AG08396 (cell line): ENCODE measurements around the gene CELSR1.

Source experiments
- DNase-seq: peaks from one replicate; pipeline ENCODE4 v3.0.0; 2012; ENCODE audit warnings: low spot score, mixed read lengths

Gene CELSR1

DNA sequence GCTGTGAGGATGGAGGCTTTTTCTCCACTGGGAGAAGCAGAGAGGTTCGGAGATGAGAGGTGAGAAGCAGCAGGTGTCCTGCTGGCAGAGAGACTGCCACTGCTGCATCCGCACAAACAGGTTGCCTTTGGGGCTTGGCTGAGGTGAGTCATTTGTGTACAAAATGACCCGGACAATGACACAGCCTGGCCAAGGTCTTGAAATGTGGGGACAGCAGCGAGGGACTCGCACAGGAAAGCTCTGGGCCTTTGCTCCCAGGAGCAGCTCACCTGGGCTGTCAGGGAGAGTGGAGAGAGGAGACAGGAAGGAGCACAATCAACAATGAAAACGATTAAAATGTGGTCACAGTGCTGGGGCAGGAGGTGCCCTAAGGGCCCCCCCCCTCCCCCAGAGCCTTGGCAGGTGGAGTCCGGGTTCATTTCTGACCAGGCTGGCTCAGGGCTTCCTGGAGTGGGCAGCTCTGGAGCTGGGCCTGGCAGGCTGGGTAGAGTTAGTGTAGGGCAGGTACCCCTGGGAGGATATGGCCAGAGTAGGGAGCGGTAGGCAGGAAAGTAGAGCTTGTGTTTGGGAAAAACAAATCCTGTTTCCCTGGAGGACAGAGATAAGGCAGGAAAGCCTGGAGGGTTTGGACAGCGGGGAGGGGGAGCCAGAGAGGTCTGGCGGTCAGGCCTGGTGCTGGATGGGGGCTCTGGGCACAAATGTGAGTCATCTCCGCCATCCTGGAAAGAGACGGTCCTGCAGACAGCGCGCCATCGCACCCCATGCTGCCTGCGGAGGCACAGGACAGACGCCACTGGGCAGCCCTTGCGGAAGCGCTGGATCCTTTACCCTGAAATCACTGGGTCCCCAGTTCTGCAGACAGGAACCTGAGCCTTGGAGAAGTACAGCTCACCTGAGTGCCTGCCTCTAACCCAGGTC lies 37.8 kb upstream of the CELSR1 start:
- DNase-seq, result no peak

DNA sequence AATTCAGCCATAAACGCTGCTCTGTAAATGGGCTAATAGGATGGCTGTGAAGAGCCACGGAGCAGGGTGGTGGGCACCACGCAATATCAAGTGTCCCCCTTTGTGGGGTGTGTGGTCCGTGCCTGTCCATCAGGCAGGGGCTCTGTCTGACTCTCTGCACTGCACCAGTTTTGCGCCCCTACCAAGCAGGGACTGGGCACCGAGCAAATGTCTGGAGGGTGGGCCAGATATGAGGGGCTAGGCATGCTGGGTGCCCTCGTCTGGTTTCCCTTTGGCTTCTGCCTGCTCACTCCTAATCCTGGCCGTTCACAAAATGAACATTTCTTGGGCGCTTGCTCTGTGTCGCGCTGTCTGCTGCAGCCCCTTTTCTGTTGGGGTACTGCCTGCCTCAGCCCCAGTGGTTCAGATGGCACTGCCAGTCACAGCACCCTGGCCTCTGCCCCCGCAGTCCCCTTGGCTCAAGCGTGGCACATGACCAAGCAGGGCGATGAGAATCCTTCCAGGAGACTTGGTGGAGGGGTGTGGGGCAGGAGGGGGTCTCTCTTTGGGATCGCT lies 37.1 kb upstream of the CELSR1 start:
- no peak for DNase-seq

DNA sequence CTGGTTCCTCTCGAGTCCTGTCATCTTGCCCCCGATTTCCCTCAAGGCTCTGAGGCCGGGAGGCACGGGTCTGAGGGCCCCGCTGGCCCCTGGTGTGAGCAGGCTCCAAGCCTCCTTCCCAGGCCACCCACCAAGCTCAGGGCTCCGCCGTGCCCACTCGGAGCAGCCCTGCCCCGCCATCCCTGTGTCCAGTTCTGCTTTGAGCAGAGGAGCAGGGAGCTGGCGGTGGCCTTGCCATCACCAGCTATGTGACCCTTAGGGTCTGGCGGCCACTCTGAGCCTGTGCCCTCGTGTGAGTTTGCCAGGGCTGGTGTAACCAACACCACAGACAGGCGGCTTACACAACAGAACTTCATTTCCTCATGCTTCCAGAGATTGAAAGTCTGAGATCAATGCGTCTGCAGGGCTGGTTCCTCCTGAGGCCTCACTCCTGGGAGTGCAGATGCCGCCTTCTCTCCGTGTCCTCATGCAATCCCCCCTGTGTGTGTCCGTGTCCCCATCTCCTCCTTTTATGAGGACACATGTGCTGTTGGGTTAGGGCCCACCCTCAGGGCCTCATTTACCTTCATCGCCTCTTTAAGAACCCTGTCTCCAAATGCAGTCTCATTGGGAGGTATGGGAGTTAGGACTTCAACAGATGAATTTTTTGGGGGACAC lies 36.5 kb upstream of the CELSR1 start:
- no peak for DNase-seq

DNA sequence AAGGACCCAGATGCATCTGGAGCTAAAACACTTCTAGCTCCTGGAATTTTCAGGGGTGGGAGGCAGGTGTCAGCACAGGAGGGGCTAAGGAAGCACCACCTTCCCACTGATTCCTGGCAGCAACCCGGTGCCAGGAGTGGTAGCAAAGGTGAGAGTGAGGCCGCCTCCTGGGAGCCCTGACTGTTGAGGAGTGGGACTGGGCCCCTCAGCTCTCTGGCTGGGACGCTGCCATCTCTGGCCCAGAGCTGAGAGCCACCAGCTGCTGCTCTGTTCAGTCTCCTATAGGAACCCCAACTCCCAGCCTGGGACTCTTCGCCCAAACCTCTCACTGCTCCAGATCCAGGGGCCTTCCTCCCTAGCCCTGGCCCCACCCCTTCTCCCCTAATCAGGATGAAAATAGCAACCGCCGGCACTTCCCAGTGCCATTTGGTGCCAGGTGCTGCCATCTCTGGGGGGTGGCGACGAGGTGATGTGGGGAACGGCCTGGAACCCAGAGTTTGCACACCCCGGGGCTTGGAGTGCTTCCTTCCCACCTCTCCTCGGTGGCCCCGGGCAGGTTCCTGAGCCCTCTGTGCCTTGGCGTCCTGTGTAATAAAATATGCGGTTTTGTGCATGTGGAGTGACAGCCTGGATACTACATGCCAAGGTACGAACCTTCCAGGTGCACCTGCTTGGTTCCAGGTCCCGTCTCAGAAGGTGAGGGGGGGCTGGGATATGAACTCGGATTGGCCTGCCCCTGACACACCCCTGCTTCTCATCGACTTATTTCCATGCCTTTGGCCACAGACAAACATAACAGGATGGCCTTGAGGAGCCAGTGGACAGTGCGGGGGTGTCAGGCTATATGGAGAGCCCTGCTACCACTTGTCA lies 35.7 kb upstream of the CELSR1 start:
- no peak for DNase-seq

DNA sequence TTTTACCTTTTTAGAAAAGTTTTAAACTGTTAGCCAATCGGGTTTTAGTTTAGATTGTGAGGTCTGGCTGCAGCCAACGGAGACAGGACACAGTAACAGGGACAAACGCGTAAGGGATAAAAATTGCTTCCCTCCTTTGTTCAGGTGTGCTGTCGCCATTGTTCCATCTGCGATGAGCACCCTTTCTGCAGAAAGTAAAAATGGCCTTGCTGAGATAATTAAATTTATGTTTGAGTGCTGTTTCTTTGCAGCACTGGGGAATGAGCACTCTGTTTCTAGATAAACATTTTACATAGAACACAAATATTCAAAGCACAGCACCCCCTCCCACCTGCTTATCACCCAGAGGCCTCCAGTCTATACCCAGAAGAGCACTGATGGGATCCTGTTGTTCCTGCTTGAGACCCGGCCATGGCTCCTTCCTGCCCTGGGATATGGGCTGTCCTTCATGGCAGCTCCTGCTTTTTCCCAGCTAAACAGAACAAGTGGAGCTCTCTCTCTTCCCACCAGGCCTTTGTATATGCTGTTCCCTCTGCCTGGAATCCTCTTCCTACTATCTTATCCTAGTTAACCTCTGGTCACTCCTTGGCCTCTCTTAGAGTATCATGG lies 34.3 kb upstream of the CELSR1 start:
- DNase-seq, result no peak

DNA sequence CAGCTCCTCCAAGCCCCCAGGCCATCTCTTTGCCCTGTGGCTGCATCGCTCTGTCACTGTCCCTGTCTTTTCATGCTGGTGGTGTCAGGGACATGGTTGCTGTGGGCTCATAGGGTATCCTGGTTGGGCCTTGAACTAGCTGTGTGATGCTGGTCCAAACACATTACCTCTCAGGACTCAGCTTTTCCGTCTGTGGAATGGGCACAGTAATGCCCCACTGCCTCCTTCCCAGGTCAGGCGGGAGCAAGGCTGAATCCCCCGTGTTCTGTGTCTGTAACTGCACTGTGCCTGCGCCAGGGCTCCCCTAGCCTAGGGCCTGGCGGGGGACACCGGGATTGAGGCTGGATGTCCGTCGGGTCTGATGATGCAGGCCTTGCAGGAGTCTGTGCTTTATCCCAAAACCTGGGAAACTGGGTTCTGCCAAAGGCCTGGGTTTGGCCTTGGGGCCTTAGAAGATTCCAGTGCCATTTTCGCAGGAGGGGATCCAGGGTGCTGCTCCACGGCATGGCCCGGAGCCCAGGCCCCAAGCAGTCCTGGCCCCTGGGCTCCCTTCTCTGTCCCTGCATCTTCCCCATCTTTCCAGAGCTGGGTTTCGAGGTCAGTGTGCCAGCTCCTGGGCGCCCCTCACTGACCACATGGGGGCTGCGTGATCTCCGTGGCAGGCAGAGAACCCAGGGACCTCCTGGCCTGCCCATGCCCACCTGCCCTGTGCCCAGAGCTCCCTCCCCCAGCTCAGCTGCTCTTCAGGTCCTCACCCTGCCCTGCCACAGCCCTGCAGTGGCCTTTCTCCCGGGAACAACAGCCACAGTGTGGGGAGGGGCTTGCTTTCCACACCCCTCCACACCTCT lies 32.7 kb upstream of the CELSR1 start:
- no peak for DNase-seq

DNA sequence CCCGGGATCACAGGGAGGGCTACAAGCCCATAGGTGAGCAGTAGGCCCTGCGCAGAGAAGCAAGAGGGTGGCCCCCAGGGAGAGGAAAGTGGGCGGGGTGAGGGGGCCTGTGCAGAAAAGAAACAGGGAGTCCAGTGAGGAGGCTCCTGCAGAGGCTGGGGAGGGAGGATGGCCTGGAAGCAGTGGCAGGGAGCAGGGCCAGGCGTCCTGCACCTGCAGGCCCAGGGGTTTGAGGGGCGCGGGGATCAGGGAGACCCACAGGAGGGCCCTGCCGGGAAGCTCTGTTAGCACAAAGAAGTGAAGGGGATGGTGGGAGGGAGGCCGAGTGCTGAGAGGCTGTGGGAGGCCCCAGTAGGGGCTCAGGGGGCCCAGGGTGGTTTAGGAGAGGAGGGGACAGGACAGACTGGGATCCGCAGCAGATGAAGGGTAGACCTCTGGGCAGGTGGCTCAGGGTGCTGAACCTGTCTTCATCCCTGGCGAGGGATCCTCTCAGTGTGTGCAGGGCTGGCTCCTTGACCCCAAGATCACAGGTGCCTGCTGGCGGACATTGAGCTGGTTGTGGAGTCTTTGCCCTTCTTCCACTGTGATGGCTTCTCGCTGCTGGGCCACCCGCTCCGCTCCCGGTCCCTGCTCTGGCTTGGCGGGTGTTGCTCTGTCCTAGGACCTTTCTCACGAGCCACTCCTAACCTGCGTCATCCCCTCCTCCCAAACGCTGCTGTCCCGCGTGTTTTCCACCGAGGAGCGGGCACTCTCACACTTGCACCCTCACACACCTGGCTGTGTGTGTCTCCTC lies 31.8 kb upstream of the CELSR1 start:
- no peak for DNase-seq

DNA sequence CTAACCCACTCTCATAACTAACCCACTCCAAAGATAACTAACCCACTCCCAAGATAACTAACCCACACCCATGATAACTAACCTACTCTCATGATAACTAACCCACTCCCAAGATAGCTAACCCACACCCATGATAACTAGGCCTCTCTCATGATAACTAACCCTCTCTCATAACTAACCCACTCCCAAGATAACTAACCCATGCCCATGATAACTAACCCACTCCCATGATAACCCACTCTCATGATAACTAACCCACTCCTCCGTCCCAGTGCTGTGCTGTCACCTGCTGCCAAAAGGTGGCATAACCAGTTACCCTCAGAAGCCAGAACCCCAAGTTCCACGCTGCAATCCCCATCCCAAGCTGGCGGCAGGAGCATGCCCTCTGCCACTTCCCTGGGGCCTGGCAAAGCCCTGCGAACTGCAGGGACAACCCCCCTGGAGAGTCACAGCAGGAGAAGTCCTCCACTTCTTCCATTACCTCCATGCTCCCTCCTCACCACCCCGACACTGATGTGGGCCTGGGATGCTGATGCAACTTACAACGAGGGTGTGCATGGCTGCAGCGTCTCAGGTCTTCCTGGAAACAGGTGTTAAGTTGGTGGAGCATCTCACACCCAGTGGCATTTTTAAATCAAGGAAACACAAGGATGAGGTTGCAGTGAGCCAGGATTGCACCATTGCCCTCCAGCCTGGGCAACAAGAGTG lies 30.8 kb upstream of the CELSR1 start:
- no peak for DNase-seq

DNA sequence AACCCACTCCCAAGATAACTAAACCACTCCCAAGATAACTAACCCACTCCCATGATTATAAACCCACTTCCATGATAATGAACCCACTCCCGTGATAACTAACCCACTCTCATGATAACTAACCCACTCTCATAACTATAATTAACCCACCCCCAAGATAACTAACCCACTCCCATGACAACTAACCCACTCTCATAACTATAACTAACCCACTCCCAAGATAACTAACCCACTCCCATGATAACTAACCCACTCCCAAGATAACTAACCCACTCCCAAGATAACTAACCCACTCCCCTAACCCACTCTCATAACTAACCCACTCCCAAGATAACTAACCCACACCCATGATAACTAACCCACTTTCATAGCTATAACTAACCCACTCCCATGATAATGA lies 30.1 kb upstream of the CELSR1 start:
- no peak for DNase-seq

DNA sequence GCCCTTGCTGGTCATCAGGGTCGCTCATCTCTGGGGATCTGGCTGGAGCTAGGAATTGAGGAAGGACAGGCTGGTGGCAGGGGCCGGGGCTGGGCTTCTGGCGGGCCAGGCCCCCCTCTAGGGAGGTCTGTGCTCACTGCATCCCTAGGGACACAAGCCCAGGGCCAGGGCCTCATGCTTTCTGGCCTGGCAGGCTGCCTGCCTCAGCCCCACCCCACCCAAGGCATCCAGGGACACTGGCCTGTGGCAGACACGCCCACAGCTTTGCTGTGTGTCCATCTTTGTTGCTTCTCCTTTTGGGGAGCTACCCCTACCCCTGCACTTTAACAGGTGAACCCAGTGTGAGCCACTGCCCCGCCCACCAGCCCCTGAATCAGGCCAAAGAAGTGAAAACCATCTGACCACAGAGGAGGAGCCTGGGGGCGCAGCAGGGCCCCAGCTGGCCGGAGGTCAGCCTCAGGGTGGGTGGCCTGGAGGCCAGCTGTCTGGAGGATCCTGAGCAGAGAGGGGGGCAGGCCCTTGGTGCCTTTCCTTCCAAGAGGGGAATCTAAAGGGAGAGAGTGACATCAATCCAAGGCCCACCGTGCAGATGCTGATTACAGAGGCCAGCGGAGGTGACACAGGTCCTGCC lies 26.8 kb upstream of the CELSR1 start:
- DNase-seq, result no peak

DNA sequence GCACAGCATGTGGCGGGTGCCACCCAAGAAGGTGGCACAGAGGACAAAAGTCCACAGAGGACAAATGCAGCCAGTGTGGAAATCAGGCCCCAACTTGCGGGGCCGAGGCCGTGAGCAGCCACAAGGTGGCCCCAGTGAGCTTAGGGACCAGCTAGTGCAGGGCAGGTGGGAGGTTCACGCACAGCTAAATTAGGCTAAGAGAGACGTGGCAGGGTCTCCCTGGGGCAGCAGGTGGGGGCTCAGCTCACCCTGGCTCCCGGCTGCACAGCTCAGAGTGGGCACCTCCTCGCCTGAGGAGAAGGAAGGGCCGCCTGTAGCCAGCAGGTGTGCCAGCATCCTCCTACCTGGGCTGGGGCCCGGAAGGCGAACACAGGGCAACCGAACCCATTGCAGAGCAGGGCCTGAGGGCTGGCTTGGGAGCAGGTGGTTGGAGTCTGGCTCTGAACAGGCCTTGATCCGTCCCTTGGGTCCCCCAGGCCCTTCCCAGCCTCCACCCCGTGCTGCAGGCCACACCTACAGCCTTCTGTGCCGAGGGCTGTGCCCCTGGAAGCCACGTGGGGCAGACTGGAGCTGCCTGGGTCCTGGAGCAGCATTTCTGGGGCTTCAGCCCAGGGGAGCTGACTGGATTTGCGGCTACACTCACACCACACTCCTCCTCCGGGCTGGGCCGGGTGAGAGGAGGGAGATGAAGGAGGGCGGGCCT lies 26.1 kb upstream of the CELSR1 start:
- peak; percentile 73 for DNase-seq

DNA sequence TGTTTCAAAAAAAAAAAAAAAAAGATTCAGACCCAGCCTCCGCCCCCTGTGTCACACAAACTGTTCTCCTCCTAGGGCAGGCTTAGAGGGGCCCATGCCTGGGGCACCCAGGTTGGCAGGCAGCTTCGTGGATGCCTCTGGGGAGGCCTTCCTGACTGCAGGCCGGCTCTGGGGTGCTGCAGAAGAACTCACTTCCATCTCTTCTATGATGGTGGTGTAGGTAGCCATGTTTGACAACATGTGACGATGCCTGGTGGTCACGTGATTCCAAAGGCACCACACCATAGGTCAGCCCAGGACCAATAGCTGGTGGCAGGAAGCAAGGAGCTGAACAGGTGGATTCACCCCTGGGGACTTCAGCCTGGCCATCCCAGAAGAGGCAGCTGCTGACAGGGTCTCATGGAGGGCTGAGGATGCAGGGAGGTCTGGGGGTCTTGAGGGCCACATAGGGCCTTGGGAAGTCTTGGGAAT lies 24.1 kb upstream of the CELSR1 start:
- DNase-seq, result no peak

DNA sequence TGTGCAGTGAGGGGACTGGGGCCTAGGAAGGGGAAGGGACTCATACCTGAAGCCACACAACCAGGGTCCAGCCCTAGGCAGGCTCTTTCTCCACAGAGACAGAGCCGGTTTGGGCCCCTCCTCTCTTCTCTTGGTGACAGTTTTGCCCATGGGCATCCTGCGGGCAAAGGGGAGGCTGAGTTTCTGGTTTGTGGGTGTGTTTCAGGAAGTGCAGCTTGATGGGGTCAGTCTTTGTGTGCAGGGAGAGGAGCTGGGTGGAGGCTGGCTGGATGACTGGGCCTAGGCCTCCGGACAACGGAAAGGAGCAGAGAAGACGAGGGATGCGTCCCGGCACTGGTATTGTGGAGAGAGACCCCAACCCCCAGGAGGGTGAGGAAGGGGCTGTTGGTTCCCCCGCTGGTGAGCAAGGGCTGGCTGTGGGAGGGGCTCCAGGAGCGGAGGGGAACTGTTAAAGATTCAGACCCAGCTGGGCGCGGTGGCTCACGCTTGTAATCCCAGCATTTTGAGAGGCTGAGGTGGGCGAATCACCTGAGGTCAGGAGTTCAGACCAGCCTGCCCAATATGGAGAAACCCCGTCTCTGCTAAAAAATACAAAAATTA lies 23.4 kb upstream of the CELSR1 start:
- no peak for DNase-seq

DNA sequence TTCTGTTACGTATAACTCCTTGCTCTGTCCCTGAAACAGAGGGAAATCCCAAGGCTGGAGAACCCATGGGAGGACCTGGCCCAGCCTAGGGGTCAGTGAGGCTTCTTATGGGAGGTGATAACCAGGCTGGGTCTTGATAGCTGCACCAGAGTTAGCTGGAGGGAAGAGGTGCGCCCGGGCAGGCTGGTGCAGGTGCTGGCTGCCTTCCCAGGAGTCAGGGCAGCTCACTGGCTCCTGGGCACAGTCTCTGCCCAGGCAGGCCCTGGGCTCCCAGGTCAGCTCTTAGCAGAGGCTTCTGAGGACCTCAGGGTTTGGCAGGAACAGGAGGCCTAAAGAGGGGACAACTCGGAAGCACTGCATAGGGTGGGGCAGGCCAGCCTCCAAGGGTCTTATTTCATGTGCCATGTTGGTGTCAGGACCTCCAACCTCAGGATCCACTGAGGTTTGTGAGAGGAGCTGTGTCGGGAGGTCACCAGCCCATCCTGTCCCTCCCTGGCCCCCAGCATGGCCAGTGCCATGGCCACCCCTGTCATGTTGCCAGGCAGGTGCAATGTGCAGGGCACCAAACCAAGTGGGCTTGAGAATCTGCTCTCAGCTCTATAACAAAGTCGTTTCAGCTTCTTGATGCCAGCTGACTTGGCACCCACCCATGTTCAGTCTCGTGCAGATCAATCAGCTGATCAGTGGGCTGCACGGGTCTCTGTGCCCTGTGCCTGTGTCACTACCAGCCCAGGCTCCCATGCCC lies 20.5 kb upstream of the CELSR1 start:
- no peak for DNase-seq

DNA sequence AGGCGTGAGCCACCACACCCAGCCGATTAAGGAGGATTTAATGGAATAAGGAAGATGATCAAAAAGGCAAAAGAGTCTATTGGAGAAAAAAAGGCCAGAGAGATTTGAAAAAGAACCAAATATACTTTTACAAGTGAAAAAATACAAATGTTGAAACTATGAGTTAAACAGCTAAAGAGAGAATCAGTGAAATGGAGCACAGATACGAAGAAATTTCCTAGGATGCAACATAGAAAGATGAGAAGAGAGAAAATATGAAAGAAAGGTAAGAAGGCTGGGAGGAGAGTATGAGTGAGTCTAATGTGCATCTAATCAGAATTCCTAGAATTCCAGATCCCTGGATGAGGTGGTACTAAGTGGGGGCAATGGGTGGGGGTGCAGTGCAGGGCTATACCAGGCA lies 19.4 kb upstream of the CELSR1 start:
- no peak for DNase-seq

DNA sequence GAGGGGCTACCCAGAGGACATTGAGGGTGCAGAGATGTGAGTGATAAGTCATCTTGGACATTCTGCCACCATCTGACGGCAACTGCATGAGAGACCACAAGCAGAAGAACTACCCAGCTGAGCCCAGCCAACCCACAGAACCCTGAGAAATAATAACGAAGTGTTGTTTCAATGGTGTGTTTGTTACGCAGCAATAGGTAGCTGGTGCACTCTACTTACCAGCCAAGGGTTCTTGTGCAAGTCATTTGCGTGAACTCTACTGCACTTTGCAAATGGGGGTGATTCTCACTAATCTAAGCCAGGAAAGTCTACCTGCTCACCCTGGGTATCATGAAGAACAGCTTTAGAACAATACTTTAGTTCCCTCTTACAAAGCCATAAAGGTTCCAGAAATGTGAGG lies 15.8 kb upstream of the CELSR1 start:
- no peak for DNase-seq

DNA sequence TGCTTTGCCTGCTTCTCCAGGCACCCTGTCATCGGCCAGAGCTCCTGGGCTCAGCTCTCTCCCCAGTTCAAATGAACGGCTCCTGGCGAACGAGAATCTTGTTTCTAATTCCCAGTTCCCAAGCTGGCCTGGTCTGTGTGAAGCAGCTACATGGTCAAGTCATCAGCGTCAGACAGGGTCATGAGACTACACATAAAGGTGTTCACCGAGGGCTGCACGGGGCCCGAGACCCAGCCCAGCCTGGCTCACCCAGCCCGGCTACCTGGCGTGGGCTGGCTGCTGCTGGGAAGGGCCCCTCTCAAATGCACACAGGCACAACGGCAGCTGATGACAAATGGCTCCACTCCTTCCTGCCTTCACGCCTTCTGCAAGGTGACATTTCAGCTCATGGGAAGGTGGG lies 14.6 kb upstream of the CELSR1 start:
- no peak for DNase-seq
